Type B pancreatic cell (in vitro differentiated cells): Measurements from ENCODE around the gene GMPPB. TPM values are rescaled to one million over a fixed set of nuclear protein-coding genes. Genes with fewer than 3 reads are reported as not detected.

ENCODE experiments used
- DNase-seq: peaks from one replicate; pipeline ENCODE4 v3.0.0; 2021; ENCODE audit warnings: mixed read lengths; ENCODE audit not compliant: unreplicated experiment; ENCODE audit errors: extremely low spot score
- H3K27ac Mint-ChIP-seq: 2 replicates; pipeline ENCODE4 v1.8.0; 2021; ENCODE audit warnings: mild to moderate bottlenecking, mixed read lengths
- H3K27me3 Mint-ChIP-seq: 2 replicates; pipeline ENCODE4 v1.8.0; 2021; ENCODE audit warnings: mixed read lengths
- H3K36me3 Mint-ChIP-seq: 2 replicates; pipeline ENCODE4 v1.8.0; 2021; ENCODE audit warnings: mixed read lengths
- H3K4me1 Mint-ChIP-seq: one replicate; pipeline ENCODE4 v1.8.0; 2021; ENCODE audit warnings: mixed read lengths; ENCODE audit not compliant: unreplicated experiment
- H3K4me3 Mint-ChIP-seq: 2 replicates; pipeline ENCODE4 v1.8.0; 2021; ENCODE audit warnings: mild to moderate bottlenecking, mixed read lengths
- H3K9me3 Mint-ChIP-seq: 2 replicates; pipeline ENCODE4 v1.8.0; 2021; ENCODE audit warnings: mixed read lengths
- total RNA-seq: library from RNA; stranded (reverse); gene quantifications from 2 replicates; pipeline ENCODE4 v1.2.1, GENCODE V29; 2021; ENCODE audit warnings: low replicate concordance
- TF ChIP-seq, protein P1 (sequence below): fragments of 200-600 bp; sonication (generic); conservative IDR thresholded peaks from 2 replicates; pipeline ENCODE4 v1.5.0; 2021; ENCODE audit warnings: antibody characterized with exemption, mild to moderate bottlenecking

Gene GMPPB
- total RNA-seq, 1 donor from 2014 or later: 41.9 TPM

DNA sequence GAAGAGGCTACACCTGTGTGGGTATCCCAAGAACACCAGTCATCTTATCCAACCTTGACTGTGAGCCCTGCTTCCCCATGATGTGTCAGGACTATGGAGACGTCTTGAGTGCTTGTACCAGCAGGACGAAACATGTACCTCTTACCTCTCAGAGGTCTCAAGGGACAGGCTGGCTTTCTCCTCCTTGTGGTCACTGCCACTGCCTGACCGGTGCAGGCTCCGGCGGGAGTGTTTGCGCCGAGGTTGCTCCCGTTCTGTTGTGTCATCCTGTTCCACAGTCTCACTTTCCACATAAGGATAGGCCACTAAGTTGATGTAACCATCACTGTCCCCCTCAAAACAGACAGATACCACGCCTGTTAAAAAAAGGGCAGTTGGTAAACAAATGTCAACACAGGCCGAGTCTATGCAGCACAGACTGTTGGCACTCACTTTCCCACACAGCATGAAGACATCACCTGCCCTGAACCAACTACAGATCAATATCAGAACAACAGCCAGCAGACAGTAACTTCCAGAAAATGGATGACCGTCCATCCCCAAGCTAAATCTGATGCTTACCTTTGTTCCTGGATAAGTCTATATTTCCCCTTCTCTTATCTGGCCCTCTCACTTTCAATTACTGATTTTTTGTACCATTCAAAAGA, 14.4 kb upstream of the GMPPB start:
- H3K27ac Mint-ChIP-seq: no peak overlapping the region
- no peaks in the 10 kb centered on the region for H3K4me1 Mint-ChIP-seq
- H3K27me3 Mint-ChIP-seq: no peaks in the 10 kb centered on the region
- H3K36me3 Mint-ChIP-seq: peaks cover 30% of the 10 kb centered on the region
- no peak for DNase-seq
- H3K4me3 Mint-ChIP-seq: no peak overlapping the region
- no peaks in the 10 kb centered on the region for H3K9me3 Mint-ChIP-seq
- TF ChIP-seq, protein P1, sequence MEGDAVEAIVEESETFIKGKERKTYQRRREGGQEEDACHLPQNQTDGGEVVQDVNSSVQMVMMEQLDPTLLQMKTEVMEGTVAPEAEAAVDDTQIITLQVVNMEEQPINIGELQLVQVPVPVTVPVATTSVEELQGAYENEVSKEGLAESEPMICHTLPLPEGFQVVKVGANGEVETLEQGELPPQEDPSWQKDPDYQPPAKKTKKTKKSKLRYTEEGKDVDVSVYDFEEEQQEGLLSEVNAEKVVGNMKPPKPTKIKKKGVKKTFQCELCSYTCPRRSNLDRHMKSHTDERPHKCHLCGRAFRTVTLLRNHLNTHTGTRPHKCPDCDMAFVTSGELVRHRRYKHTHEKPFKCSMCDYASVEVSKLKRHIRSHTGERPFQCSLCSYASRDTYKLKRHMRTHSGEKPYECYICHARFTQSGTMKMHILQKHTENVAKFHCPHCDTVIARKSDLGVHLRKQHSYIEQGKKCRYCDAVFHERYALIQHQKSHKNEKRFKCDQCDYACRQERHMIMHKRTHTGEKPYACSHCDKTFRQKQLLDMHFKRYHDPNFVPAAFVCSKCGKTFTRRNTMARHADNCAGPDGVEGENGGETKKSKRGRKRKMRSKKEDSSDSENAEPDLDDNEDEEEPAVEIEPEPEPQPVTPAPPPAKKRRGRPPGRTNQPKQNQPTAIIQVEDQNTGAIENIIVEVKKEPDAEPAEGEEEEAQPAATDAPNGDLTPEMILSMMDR: no peak

- Mint-ChIP-seq H3K36me3 (peaks cover 35% of the 10 kb centered on the region), H3K4me3 (no peak overlapping the region), H3K27ac (no peak overlapping the region), H3K4me1 (no peaks in the 10 kb centered on the region), H3K27me3 (no peaks in the 10 kb centered on the region), H3K9me3 (no peaks in the 10 kb centered on the region)
- TF ChIP-seq, protein P1: no peak
- DNase-seq: no peak
Measured at GRCh38 chr3:49734752-49735151, 11.0 kb upstream of the GMPPB start.

DNA sequence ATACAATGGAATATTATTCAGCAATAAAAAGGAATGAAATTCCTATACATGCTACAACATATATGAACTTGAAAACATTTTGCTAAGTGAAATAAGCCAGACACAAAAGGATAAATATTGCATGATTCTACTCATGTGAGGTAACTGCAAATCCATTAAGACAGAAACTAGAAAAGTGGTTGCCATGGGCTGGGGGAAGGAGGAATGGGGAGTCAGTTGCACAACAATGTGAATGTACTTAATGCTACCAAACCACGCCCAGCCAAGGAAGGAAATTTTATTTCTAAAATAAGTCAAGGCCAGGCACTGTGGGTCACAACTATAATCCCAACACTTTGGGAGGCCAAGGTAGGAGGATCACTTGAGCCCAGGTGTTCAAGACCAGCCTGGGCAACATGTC, 9.8 kb upstream of the GMPPB start:
- TF ChIP-seq, protein P1: no peak
- Mint-ChIP-seq H3K9me3 (no peaks in the 10 kb centered on the region), H3K4me1 (no peaks in the 10 kb centered on the region), H3K27me3 (no peaks in the 10 kb centered on the region), H3K27ac (no peak overlapping the region), H3K36me3 (peaks cover 33% of the 10 kb centered on the region), H3K4me3 (no peak overlapping the region)
- no peak for DNase-seq

GRCh38 chr3:49732597-49732996, 8.8 kb upstream of the GMPPB start:
- no peak overlapping the region for H3K4me3 Mint-ChIP-seq
- H3K4me1 Mint-ChIP-seq: no peaks in the 10 kb centered on the region
- TF ChIP-seq, protein P1: no peak
- H3K36me3 Mint-ChIP-seq: peaks cover 26% of the 10 kb centered on the region
- H3K9me3 Mint-ChIP-seq: no peaks in the 10 kb centered on the region
- H3K27me3 Mint-ChIP-seq: no peaks in the 10 kb centered on the region
- DNase-seq: no peak
- H3K27ac Mint-ChIP-seq: no peak overlapping the region

- no peak for DNase-seq
- Mint-ChIP-seq H3K4me1 (no peaks in the 10 kb centered on the region), H3K4me3 (no peak overlapping the region), H3K27ac (no peak overlapping the region), H3K27me3 (no peaks in the 10 kb centered on the region), H3K36me3 (peaks cover 17% of the 10 kb centered on the region), H3K9me3 (no peaks in the 10 kb centered on the region)
- TF ChIP-seq, protein P1: no peak
Measured at GRCh38 chr3:49729966-49730609, 6.3 kb upstream of the GMPPB start.
